RKO (cell line): Measurements from ENCODE around the gene KRTAP20-1.
A peak's percentile ranks its signal among the peaks of the same experiment; 100 is the strongest.

Experiments
- DNase-seq: peaks from one replicate; pipeline ENCODE4 v3.0.0-alpha.2; 2016; ENCODE audit warnings: low spot score

KRTAP20-1 gene, protein sequence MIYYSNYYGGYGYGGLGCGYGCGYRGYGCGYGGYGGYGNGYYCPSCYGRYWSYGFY

DNA sequence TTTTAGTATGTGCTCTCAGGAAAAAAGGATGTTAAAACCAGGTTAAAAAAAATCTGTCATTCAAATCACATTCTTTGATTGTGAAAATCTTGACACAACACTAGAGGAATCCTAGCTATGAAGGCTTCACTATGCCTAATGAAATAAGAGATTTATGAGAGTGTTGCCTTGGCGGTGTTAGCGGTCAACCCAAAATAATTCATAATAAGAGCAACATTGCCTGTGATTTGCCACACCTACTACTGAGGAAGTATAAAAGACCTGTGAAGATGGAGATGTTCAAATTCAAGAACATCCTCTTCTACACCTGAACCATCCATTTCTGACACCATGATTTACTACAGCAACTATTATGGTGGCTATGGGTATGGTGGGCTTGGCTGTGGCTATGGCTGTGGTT lies at the start of gene KRTAP20-1:
Gene KRTAP20-1 (plus strand): TSS at position 301 of the 400 bp plus-strand sequence. CDS start 30 bp downstream, at position 331.
- DNase-seq, result no peak

DNA sequence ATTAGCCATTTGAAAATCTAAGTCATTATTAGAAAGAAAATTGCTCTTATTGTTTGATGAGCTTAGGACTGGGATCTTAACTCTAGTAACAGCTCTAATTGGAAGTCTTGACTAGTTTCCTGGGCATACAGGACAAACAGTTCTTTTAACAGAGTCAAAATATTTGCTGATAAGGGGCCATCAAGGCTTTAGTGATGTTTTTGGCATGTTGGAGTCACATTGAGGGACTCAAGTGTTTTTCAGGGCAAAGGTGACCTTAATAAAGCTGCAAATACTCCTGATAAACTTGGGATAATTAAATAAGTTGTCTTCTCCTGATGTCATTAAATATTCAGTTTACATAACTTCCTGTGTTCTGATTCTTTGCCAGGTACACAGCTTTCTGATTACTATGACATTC lies 48.6 kb upstream of the KRTAP20-1 start:
- no peak for DNase-seq

DNA sequence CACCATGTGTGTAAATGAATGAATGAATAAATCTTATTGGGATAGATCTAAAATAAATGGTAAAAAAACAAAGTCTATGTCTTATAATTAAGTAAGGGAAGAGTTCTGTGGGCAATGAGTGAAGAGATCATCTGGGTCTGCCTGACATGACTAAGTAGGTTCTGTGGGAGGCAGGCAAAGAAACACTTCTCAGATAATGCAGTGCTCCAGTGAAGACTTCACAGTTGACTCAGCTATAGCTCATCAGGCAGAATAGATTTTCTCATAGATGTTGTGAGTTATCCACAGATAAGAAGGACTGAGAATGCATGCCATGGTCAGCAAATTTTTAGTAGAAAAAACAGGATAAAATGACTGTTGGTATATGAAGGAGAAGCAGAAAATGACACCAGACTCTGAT lies 38.5 kb upstream of the KRTAP20-1 start:
- peak; percentile 8 for DNase-seq

DNA sequence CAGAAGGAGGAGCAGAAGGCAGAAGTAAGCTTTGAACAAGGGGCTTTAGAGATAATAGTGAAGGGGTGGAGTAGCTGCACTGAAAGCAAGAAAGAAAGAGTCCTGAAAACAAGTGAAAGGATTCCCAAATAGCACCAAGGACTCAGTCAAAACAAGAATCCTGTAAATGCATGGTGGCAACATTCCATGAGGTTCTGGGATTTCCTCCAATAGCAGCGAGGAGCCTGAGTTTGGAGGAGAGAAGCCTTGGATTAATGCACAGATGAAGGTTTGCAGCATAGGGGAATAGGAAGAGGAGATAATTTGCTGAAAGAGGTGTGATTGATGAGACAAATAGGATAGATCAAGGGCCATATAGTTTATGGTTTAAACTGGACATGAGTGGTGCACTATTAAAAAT lies 36.9 kb upstream of the KRTAP20-1 start:
- no peak for DNase-seq

DNA sequence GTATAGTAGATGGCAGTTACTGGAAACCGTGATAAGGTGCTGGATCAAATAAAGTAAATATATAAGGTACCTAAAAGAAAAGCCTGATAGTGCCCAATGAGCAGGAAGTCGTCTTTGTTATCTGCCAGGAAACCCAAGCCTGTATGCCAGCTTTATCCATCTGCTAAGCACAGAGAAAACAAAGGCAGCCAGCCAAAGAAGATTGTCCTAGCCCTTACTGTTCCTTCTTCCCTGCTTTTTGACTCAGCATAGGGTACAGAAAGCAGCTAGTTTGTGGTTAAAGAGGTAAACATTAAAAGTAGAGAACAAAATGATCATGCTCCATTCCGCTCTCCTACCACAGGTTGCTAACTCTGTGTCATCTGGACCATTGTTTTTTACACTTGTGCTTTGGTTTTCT lies 36.1 kb upstream of the KRTAP20-1 start:
- no peak for DNase-seq

DNA sequence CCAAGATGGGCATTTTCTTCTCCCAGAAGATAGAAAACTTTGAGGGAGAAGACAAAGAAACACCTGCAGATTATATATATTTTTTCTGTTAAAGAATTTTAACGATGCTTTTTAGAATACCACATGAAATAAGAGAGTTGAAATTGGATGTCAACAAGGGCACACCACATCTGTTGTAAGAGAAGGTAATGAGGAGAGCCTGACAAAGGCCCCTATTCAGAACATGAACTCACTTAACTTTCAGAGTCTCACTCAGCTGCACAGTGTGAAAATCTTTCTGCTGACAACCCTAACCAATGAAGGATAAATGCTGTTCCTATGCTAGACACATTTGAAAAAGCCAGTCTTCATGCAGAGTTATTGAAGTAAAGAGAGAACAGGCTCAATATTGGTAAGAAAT lies 33.4 kb upstream of the KRTAP20-1 start:
- DNase-seq, result no peak

DNA sequence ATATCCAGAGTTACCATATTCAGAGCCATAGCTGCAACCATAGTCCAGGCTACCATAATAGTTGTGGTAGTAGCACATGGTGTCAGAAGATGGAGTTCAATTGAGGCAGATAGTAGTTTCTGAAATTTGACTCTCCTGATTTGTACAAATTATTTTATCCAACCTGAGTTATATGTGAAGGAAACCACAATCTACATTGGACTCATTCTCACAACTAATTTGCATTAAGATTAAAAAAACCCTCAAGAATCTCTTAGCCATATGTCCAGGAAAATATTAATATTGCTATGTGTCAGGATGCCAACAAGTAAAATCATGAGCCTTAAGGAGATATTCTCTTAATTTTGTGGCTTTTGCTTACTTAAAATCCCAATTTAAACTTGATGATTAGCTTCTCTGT lies 25.9 kb upstream of the KRTAP20-1 start, which contains the start of gene KRTAP22-2:
Gene KRTAP22-2 (minus strand): TSS at position 101 of the 400 bp plus-strand sequence.
- no peak for DNase-seq

DNA sequence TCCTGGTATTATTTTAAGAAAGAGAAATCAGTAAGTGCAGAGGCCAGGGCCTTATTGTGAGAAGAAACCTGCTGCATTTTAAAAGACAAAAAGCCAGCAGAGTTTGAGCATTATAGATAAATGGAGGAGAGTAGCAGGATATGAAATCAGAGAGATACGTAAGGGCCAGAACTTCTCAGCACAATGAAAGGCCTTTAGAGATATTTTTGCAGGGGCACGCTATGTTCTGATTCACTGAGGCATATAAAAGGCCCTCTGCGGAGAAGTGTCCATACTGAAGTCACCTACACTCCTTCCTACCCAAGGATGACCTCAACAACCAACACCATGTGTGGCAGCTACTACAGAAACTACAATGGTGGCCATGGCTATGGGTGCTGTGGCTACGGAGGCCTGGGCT lies 24.1 kb upstream of the KRTAP20-1 start, which contains the start of gene KRTAP6-3:
Gene KRTAP6-3 (plus strand): TSS at position 301 of the 400 bp plus-strand sequence. CDS start 6 bp downstream, at position 307.
- DNase-seq, result no peak

DNA sequence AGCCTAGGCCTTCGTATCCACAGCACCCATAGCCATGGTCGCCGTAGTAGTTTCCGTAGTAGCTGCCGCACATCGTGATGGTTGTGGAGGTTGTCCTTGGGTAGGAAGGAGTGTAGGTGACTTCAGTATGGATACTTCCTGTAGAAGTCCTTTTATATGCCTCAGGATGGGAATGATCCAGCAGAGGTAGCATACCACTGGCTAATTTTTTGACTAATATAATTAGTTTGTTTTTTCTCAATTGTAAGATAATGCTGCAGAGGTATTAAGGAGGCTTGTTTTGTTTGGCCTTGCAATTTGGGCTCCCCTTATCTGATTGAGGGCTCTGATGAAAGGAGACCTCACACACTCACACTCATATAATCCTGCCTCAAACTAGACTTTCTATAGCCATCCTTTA lies 17.4 kb upstream of the KRTAP20-1 start, which contains the start of gene KRTAP6-2:
Gene KRTAP6-2 (minus strand): TSS at position 101 of the 400 bp plus-strand sequence. CDS start 28 bp downstream, at position 73.
- no peak for DNase-seq

DNA sequence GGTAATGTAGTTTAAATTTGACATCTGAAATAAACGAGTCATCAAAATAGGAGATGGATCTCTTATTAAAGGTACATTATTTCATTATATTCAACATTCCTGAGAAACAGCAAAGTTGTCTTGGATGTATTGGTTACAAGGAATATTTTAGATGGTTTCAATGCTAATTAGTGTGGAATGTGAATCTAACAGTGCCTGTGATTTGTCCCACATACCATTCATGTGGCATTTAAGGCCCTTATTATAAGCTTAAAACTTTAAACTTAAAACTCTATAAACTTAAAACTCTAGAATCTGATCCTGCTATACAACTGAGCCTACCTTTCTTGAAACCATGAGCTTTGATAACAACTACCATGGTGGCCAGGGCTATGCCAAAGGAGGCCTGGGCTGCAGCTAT lies 15.4 kb upstream of the KRTAP20-1 start, which contains the start of gene KRTAP22-1:
Gene KRTAP22-1 (plus strand): TSS at position 301 of the 400 bp plus-strand sequence.
- no peak for DNase-seq

DNA sequence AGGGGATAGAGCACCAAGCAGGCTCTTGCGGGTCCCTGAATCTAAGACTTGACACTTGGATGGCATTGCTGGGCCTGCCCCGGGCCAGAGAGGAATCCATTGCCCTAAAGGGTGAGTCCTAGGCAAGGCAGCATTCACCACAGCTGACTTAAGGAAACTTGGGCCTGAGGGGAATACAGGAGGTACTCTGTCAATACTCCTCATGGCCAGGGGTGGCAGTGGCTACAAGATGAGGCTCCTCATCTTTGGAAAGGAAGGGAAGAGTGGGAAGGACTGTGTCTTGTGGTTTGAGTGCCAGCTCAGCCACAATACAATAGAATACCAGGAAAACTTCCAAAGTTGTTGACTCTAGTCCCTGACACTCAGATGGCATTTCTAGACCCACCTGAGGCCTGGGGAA lies 10.3 kb upstream of the KRTAP20-1 start:
- DNase-seq, result peak; percentile 1

DNA sequence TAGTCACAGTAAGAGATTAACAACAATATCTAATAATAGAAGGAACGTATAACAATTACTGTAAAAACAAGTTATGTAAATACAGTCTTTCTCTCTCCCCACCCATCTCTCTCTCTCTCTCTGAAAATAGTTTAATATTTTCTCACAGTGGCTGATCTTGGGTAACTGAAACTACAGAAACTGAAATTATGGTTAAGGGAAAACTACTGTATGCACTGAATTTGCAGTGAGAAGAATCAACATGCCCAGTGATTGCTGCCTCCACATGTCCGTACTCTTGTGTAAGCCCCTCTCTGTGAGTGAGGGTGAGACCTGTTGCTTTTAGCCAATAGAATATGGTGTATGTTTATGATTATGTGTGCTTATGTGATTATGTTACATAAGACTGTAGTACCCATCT lies 4.1 kb upstream of the KRTAP20-1 start:
- DNase-seq, result no peak

DNA sequence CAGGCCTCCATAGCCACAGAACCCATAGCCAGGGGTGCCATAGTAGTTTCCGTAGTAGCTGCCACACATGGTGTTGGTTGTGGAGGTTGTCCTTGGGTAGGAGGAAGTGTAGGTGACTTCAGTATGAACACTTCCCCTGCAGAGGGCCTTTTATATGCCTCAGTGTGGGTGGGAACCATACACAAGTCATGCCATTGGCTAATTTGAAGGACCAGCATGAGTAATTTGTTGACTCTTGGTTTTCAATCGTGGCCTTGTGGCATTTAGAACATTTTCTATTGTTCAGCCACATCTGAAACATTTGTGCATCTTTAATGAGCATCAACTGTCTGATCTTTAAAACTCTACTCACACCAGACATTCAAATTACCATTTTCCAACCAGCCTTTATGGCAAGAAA lies 2.4 kb upstream of the KRTAP20-1 start, which contains the start of gene KRTAP6-1:
Gene KRTAP6-1 (minus strand): TSS at position 95 of the 400 bp plus-strand sequence. CDS start 26 bp downstream, at position 69.
- DNase-seq, result no peak

DNA sequence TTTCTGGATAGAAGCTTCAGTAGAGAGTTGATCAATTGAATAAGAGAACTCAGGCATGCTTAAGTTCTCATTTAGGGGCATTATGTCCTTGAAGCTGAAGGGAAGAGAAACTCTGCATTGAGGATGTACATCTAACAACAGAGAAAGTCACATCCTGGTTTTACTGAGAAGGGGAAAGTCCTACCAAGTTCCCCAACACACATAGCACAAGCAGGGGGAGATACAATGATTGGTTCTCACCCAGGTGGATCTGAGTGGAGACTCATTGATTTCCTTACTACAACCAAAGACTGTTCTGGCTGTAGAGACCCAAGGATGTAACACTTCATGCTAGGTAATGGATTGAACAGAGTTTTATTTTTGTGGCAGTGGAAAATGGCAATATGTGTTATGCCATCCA lies 1.0 kb upstream of the KRTAP20-1 start:
- no peak for DNase-seq

DNA sequence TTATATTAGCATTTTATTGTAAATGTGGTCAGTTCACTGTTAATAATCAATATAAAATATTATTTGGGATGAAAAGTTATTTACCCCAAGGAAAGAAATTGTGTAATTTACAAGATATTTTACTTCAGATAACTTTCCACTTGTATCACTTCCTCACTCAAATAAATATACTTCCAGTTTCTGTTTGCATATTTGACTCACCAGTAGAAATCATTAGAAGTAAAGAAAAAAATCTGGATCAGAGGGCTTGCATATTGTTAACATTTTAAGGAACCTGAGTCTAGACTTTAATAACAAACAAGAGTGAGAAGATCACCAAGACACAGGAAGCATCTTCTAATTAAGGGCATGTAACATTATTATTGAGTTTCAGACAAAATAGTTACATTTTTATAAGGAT lies 3.9 kb downstream of the KRTAP20-1 start:
- DNase-seq, result no peak

DNA sequence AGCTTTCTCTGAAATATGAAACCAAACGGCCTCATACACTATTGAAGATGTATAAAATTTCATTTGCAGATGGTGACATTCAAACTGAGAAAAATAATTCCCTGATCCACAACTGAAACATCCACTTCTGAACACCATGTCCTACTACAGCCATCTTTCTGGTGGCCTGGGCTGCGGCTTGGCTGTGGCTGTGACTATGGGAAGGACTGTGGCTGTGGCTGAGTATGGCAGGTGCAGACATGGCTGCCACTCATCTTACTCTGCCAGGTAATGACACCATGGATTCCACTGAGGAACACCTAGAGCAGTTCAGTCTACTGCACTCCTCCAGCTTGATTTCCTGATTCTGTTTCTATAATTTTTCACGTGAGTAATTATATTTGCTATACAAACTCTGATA lies 4.3 kb downstream of the KRTAP20-1 start, which contains the start of gene KRTAP20-4:
Gene KRTAP20-4 (plus strand): TSS at position 106 of the 400 bp plus-strand sequence.
- DNase-seq, result no peak

DNA sequence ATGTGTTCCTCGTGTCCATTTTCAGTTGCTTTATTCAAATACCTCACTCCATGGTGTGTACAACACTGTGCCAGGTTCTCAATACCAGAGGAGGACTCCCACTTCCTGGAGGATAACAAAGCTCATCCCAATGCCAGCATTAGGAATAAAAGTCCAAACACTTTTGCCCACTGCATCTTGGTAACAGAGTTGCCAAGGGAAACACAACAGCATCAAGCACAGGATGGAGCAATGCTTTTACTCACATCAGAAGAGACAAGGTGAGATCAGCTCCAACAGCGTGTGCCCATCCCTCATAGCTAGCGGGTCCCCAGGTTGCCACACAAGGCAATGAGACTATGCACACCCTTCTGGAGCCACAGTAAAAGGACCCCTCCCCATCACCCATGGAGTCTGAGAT lies 7.1 kb downstream of the KRTAP20-1 start:
- no peak for DNase-seq

DNA sequence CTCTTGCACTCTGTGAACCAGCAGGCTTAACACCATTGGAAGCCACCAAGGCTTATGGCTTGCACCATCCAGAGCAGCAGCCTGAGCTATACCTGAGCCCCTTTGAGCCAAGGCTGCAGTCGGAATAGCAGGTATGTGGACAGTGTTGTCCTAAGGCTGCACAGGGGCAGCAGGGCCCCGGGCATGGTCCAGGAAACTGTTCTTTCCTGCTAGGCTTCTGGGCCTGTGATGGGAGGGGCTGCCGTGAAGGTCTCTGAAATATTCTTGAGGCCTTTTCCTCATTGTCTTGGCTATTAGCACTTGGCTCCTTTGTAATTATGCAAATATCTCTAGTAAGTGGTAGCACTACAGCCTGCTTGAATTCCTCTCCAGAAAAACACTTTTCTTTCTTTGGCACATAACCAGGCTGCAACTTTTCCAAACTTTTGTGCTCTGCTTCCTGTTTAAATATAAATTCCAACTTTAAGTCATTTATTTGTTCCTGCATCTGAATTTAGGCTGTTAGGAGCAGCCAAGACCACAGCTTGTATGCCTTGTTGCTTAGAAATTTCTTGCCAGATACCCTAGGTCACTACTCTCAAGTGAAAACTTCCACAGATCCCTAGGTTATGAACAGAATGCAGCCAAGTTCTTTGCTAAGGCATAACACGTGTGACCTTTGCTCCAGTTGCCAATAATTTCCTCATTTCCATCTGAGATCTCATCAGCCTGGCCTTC lies 9.4 kb downstream of the KRTAP20-1 start:
- DNase-seq, result no peak

DNA sequence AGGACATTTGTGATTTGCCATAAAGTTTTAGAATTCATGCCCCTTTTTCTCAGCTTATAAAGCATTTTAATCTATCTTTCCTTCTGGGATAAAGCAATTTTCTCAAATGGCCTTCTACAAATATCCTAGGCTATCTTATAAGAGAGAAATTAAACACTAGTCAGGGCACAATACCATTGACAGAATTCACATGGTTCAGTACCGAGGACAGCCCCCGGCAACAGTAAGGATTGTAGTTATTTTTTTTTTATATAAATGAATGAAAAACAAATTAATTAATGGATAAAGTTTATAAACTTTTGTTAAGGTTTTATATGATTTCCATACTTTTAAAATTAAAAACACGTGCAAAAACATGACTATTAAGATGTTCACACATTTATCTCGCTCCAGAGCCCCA lies 11.9 kb downstream of the KRTAP20-1 start:
- DNase-seq, result no peak

DNA sequence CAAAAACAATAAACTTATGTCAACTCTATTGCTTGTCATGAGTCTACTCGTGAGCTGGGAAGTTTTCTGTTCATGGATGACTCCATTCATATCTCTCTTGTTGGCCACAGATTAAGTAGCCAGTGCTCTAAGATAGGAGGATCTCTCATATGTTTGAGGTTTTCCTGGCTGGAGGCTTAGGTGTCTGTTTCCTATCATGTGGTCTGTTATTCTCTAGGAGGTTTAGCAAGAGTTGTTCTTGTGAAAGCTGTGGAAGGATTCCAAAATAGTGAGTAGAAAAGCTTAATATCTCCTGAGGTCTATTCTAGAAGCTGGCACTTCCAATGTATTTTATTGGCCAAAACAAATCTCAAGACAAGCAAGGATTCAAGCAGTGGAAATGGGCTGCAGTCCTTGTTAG lies 13.0 kb downstream of the KRTAP20-1 start:
- DNase-seq, result no peak

DNA sequence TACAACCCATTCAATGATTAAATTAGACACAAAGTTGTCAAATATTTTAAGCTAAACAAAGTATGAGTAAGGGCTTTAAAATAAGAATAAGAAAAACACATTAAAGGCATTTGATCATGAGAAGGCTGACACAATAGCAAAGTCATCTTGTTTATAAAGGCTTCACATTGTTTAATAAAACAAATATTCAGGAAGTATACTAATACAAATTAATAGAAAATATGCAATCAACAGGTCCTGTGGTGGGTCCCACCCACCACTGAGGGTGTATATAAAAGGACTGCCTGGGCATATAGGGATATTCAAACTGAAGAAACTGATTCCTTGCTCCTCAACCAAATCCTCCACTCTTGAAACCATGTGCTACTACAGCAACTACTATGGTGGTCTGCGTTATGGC lies 18.7 kb downstream of the KRTAP20-1 start, which contains the start of gene KRTAP20-2:
Gene KRTAP20-2 (plus strand): TSS at position 301 of the 400 bp plus-strand sequence. CDS start 58 bp downstream, at position 359.
- no peak for DNase-seq

DNA sequence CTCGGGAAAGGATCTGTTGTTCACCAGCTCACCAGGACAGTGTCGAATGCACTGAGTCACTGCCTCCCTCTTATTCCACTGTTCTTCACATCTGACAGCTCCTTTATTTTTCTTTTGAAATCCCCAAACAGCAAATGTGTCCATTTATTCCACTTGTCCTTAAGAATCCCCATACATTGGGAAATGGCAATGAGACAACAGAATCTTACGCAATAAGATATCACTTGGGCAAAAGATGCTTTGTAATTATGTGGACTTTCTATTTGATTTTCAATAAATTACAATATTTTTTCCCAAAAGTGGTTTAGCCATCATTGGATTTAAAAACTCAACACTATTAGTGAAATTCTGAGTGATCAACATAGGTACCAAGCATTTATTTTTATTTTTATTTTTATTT lies 22.5 kb downstream of the KRTAP20-1 start:
- DNase-seq, result no peak

DNA sequence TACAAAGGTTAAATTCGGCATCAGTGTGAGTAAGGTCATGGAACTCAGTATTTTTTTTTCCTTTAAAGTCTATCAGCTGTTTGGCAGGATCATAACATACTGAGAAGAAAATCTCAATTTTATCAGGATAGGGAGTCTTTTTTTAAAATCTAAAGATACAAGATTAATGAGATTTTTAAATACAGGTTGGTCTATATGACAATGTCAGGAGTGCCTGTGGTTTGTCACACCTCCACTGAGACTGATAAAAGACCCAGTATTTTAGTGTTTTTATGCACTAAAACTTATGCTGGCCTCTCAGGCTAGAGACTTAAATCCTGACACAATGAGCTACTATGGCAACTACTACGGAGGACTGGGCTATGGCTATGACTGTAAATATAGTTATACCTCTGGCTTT lies 26.3 kb downstream of the KRTAP20-1 start, which contains the start of gene KRTAP20-3:
Gene KRTAP20-3 (plus strand): TSS at position 301 of the 400 bp plus-strand sequence.
- DNase-seq, result no peak
